A549 treated with DMSO at 1 μM for 4 hours (cell line): ENCODE data around the gene CEBPZOS. TPM values are rescaled to one million over a fixed set of nuclear protein-coding genes. Genes with fewer than 3 reads are reported as not detected.

Experiments used
- total RNA-seq: library from RNA; stranded (reverse); fragments of 200-300 nt; extraction: Qiagen RNA extraction; gene quantifications from 5 replicates; pipeline ENCODE4 v1.2.3, GENCODE V29; 2022; ENCODE audit warnings: low read depth

Gene CEBPZOS
- 41.5 to 49.5 TPM (median 44.1 TPM) in 5 replicates for total RNA-seq

DNA sequence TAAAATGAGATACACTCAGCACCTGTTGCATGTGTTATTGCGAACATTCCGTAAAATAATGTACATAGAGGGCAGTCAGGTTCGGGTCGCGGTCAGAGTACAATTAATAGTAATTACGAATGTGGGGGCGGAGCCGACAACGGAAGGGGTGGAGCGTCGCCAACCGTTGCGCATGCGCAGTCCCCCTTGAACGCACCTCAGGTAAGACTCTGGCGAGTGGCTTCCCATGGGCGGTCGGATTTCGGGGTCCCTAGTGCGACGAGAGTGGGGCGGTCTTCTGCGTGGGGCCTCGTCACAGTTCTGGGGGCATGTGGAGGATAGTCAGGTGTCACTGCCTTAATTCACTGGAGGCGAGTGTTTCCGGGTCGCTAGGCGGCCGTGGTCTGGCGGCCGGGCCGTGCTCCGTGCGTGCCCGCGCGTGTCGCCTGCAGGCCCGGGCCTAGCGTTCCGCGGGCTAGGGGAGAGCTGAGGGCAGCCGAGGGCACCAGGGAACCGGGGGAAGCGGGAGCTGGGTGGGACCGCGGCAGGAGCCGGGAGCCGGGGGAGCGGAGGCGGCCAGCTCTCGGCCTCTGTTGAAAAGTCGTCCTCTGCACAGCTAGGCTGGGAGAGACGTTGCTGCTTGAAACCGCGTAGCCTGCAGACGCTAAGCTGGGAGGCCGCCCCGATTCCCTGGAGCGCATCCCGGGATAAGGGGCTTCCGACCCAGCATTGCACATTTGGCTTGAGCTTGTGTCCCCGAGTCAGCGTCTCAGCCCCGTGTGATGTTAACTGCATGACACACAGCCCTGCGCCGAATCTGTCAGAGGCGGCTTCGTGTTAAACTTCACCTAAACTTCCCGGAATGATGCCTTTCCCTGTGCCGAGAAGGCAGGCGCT is at the start of gene CEBPZOS:
TSS of gene CEBPZOS (plus strand) at position 177 of the 876 bp plus-strand sequence. CDS start 3,209 bp downstream, outside the sequence.

DNA sequence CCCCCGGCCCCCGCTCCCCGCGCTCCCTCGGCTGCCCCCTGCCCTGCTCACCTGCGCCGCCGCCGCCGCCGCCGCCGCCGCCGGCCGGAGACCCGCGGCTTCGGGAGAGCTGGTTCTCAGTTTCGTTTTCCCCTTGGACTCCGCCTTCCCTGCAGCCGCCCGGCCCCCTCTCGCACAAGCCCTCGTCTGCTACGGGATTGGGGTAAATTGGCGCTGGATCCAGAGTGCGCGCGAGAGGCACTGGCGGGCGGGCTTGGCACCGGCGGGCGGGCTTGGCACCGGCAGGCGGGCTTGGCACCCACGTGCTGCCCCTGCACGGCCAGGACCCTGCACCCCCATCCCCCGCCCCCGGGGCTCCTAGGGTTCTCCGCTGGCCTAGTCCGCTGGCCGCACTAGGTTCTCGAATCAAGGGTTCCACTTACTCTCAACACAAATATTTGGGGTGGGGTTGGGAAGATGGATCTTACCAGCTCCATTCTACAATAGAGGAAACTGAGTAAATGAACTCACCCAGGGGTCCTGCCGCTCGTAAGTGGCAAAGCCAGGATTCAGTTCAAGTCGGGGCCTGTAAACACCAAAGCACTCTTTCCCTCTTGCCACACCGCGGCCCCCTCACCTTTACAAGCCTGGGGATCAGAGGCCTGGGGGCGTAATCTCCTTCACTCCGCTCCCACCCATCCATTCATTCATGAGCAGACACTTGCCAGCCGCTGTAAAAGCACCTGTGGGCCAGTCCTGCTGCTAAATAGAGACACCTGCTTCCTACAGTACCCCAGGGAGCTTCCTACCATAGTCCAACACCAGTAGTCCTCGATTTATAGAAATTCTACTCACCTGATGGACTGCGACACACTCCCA is 39.2 kb upstream of the CEBPZOS start, which contains the start of gene EIF2AK2:
TSS of gene EIF2AK2 (minus strand) at position 124 of the 858 bp plus-strand sequence. CDS start 9,174 bp downstream, outside the sequence.

DNA sequence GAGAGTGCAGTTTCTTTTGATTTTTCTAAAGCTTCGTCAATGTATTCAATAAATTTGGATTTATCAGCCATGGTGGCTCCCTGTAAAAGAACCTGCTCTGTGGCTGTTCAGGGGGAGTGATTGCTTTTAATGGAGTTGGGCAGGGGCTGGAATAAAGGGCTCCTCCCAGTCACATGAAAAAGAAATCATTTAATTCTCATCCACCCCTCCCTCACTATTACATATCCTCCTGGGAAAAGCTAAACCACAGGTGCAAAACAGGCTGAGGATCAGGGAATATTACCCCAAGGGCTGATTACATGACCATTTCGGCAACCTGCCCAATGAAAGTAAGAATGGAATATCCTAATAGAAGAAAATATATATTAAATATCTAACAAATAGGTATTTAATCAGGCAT is 7.7 kb upstream of the CEBPZOS start, which contains the start of gene SULT6B1:
TSS of gene SULT6B1 (minus strand) at position 101 of the 400 bp plus-strand sequence. CDS start at position 71, 30 bp downstream.

DNA sequence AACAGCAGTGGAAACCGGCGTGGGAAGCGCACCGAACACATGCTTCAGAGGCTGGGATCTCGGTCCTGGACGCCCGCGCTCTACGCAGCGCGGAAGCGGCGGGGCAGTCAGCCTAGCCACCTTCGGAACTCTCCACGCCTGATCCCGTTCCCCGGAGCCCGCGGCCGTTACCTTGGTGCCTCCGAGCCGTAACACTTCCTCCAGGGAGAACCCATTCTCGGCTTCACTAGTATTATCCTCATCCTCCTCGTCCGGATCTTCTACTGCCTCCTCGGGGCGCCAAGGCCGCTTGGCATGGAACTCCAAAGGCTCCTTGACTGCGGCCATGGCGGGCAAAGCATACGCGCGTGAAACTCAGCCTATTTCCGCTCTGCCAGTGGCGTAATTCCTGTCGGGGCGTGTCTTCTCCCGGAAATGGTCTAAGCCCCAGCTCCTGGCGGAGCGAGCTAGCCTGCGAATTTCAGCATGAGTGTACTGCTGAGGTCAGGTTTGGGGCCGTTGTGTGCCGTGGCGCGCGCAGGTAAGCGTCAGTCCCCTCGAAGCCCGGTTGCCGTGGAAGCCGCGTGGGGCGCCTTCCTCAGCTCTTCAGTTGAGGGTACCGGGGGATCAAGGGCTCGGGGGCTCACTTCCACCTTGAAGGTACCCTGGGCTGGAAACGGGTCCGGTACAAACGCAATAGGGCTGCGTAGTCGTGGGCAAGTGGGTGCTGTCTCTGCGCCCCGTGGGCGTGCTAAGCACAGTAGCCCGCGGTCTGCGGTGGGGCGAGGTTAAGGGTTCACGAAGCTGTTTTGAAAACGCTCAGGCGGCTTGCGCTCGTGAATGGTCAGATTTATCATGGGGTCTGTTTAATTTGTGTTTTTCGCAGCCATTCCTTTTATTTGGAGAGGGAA is 35.2 kb downstream of the CEBPZOS start, which contains the start of the genes CEBPZ and NDUFAF7:
TSS of gene CEBPZ (minus strand) at position 356 of the 890 bp plus-strand sequence. CDS start at position 327, 29 bp downstream.
TSS of gene NDUFAF7 (plus strand) at position 418 of the 890 bp plus-strand sequence. CDS start at position 466, 48 bp downstream.

Other genes starting within 250 kb of the CEBPZOS start
- gene STRN, start 230.0 kb upstream of the CEBPZOS start, total RNA-seq: 14.9 to 24.3 TPM (median 21.6 TPM) in 5 replicates
- gene HEATR5B, start 112.1 kb upstream of the CEBPZOS start, total RNA-seq: 6.4 to 8.4 TPM (median 7.7 TPM) in 5 replicates
- 9.9 to 12.0 TPM (median 10.7 TPM) in 5 replicates for gene GPATCH11, start 112.0 kb upstream of the CEBPZOS start, total RNA-seq
- 19.3 to 31.6 TPM (median 29.1 TPM) in 5 replicates for gene EIF2AK2, start 39.5 kb upstream of the CEBPZOS start, total RNA-seq
- not detected in 5 replicates for gene SULT6B1, start 7.8 kb upstream of the CEBPZOS start, total RNA-seq
- gene CEBPZ, start 35.1 kb downstream of the CEBPZOS start, total RNA-seq: 73.5 to 86.2 TPM (median 81.7 TPM) in 5 replicates
- gene NDUFAF7, start 35.2 kb downstream of the CEBPZOS start, total RNA-seq: 18.2 to 24.1 TPM (median 21.5 TPM) in 5 replicates
- gene PRKD3, start 128.3 kb downstream of the CEBPZOS start, total RNA-seq: 10.9 to 17.1 TPM (median 13.9 TPM) in 5 replicates
- 17.5 to 21.3 TPM (median 18.6 TPM) in 5 replicates for gene QPCT, start 148.1 kb downstream of the CEBPZOS start, total RNA-seq